Measurements from ENCODE around the gene IRF2BPL.
A peak's percentile ranks its signal among the peaks of the same experiment; 100 is the strongest.
"Not testable (repeated sequence)": the region's sequence is repeated elsewhere in the genome, so short reads cannot be mapped to it uniquely, and the experiment has no call there.

The IRF2BPL gene

GRCh38 chr14:77033622-77034589 lies 5.4 kb upstream of the IRF2BPL start:
- peak; percentile 64 for DNase-seq (ENCODE audit: low read depth)

GRCh38 chr14:77032844-77033621 lies 4.5 kb upstream of the IRF2BPL start:
- DNase-seq (ENCODE audit: low read depth) = peak; percentile 46

DNA sequence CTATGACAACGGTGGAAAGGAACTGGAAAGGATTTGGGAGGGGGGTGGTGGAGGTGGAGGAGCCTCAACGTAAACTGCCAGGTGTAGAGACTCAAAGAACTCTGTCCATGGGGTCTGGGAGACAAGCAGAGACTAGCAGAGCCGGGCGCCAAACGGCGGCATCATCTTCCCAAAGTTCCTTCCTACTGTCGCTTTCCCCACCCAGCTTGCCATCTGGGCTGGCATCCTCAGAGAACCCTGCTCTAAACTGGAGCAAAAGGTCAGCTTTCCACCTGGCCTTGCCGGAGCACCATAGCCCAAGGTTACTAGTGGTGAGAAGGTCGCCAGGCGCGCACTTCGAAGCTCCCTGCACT lies 4.0 kb upstream of the IRF2BPL start:
- no peak for DNase-seq (ENCODE audit: low read depth)

GRCh38 chr14:77031759-77032490 lies 3.4 kb upstream of the IRF2BPL start:
- DNase-seq (ENCODE audit: low read depth) = no peak

DNA sequence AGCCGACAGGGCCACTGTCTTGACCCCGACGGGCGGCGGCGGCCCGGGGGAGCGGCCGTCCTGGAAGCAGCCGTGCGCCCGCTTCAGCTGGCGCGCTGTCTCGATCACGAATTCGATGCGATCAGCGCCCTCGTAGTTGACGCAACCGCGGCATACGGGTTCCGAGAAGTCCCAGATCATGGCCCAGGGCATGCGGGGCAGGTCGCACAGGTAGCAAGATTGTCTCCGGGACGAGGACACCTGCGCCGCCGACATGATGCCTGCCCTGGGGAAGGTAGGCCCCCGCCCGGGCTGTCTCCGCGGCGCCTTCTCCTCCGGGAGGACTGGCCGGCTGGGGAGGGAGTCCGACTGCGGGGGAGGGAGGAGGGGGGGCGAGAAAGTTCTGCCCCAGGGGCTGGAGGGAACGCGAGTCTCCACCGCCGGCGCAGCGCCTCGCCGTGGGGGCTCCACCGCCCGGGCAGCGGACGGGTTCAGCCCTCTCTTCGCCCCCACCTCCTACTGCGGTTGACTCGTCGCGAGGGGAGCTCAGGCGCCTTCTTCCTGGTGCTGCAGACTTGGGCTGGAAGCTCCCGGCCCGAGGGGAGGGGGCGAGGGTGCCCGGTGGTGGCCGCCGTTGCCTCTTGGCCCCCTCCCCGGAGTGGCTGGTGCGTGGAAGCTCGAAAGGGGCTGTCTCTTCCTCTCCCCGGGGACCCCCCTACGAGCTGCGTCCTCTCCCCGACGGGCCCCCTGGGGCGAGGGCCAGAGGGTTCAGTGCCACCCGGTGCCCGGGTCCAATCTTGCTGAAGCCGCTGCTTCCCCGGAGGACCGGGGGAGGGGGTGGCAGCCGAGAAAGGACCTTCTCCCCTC lies 747 bp downstream of the IRF2BPL start:
- DNase-seq (ENCODE audit: low read depth) = peak; percentile 37

GRCh38 chr14:77026930-77027537 lies 1.5 kb downstream of the IRF2BPL start:
- no peak for DNase-seq (ENCODE audit: low read depth)

- no peak for DNase-seq (ENCODE audit: low read depth)
Observed at GRCh38 chr14:77026166-77026929, 2.2 kb downstream of the IRF2BPL start.

GRCh38 chr14:77025744-77026165 lies 2.8 kb downstream of the IRF2BPL start:
- DNase-seq (ENCODE audit: low read depth) = no peak

DNA sequence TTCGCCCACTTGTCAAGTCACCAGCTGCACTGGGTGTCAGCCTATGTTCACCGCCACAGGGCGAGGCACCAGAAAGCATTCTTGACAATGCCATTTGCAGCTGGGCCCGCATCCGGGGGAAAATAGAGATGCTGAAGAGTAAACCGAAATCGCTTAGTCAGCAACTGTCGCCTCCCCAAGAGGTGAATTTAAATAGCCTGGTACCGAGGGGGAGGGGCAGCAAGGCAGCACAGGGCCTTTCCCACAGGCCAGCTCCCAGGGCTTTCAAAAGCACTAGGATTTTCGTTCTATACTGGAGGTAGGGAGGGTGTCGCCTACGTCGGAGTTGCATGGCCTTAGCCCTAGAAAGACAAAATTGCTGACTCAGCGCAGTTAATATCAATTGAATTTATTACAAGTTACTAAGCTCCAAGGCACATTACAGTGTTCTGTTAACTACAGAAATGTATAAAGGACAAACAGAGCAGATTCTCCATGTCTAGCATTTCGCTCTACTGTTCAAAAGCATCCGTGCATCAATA lies 4.3 kb downstream of the IRF2BPL start:
- no peak for DNase-seq (ENCODE audit: low read depth)

DNA sequence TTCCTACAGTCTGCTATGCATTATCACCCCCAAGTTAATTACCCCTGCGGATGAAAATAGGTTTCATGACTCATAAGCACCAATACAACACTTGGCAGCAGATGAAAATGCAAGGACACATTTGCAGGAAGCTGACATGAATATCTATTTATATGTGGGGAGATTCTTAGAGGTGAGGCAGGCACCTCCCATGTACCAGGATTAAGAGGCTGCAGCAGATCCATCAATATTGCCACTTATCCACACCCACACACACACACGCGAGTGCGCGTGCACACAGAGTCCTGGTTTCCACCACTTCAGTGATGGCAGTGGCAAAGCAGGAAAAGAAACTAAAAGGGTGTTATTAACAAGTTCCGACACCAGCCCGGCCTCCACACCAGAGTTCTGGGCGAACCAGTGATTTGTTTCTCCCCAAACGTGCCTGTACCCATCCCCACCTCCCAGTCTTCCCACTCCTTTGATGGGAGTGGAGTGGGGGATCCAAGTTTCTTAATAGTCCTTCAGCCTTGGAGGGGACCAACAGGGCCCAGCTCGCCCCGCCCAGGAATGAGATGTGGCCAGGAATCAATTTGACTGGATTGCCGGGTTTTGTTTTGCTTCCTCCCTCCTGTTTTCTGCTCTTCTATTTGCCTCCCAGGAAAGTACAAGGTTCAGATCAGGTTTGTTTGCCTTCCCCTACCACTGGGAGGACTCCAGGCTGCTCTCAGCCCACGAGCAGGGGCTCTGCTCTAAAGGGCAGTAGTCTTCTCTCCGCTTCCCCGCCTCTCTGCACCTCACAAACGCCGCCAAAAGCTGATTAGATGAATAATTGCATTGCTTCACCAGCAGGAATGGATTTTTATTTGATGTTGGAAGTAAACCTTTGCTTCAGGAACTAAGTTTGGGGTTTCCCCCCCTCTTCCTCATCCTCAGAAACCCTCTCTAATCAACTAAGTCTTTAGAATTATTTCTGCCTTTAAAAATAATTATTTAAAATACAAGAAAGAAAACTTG lies 5.2 kb downstream of the IRF2BPL start:
- no peak for DNase-seq (ENCODE audit: low read depth)

DNA sequence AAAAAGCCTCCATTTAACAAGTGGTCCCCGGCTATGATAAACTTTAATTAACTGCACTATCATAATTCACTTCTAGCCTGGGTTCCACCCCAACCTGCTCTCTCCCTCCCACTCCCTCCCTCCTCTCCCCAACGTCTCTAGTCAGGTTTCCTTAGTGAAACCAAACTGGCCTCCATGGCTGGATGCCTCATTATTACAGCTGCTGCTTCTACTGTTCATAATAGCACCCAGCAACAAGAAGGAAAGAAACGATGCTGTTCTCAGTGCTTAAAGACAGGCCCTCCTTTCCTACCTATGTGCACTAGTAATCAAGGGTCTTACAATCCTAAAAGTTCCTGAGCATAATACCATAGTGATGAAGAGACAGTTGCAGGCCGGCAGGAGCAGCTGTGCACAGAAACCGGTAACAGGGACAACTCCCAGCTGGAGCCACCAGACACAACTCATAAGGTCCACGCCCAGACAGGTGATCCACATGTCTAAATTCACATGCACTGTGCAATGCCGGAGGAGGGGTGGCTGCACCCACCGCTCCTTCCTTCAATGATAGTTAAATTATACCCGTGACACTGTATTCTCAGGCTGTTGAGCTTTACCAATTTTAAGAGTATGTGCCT lies 6.2 kb downstream of the IRF2BPL start:
- DNase-seq (ENCODE audit: low read depth) = no peak

DNA sequence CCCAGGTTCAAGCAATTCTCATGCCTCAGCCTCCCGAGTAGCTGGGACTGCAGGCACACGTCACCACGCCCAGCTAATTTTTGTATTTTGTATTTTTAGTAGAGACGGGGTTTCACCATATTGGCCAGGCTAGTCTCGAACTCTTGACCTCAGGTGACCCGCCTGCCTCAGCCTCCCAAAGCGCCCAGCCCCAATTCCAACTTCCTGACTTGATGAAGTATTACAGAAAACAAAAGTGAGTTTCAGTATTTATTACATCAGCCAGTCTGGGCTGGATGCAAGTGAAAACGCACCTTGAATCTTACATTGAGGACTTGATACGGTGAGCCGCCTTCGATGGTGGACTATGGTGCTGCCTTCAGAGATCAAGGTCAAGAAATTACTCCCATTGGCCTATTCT lies 7.1 kb downstream of the IRF2BPL start:
- not testable (repeated sequence) for DNase-seq (ENCODE audit: low read depth)

GRCh38 chr14:77018785-77019184 lies 9.7 kb downstream of the IRF2BPL start:
- DNase-seq (ENCODE audit: low read depth) = no peak

- no peak for DNase-seq (ENCODE audit: low read depth)
Observed at GRCh38 chr14:77017666-77018065, 10.8 kb downstream of the IRF2BPL start.

DNA sequence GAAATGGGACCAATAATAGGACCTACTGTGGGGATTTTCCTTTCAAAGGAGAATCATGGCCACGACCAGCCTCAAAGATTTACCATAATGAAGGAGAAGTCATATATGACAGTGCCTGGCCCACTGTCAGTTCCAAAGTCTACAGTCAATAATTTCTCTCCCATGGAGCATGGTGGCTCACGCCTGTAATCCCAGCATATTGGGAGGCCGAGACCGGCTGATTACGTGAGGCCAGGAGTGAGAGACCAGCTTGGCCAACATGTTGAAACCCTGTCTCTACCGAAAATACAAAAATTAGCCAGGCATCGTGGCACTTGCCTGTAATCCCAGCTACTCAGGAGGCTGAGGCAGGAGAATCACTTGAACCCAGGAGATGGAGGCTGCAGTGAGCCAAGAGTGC lies 13.8 kb downstream of the IRF2BPL start:
- no peak for DNase-seq (ENCODE audit: low read depth)

DNA sequence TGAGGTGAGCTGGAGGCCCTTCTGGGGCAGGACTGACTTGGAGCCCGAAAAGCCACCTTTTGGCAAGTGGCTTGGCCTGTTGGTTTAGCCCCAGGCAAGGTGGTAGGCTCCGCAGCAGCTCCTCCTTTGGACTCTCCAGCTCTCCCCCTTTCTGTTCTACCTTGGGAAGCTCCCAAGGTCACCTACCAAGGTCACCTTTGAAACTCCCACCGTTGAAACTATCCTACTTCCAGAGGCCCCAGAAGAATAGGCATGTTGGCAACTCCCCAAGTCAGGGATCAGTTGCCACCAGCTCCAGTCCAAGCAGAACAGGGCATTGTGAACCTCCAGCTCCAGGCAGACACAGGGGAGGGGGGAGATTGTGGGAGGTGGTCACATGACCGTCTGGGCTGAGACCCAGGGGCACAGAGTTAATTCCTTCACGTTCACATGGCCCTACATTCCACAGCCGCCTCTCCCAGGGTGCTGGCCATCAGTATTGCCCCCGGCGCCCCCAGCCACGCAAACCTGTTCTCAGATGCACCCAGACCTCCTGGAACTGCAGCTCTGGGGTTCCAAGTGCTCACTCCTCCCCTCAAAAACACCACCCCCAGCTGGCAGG lies 14.4 kb downstream of the IRF2BPL start:
- DNase-seq (ENCODE audit: low read depth) = no peak

DNA sequence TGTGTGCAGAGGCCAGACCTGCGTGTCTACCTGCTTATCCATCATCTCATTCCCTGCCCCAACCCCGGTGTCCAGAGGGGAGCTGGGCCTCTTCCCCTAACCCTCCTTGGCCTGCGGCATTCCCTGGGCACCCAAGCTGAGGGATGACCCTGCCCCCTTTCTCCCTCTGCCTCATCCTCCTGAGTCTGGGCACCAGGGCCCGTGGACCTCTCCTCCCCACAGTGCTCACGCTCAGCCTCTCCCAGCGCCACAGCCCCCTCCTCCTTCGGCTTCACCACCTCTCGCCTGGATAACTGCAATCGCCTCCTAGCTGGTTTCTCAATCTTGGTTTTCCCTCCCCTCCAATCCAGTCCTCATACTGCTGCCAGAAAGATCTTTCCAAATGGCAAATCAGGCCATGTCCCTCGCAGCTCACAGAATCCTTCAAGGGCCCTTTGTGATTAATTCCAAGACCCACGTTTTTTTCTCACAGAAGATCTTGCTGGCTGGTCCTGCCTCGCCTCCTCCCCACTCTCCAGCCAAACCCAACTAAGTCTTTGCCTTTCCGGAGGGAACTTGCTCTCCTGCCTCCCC lies 16.2 kb downstream of the IRF2BPL start:
- no peak for DNase-seq (ENCODE audit: low read depth)

GRCh38 chr14:77011245-77011644 lies 17.3 kb downstream of the IRF2BPL start:
- DNase-seq (ENCODE audit: low read depth) = no peak
